ENCODE measurements around the gene COL23A1.

COL23A1 gene

DNA sequence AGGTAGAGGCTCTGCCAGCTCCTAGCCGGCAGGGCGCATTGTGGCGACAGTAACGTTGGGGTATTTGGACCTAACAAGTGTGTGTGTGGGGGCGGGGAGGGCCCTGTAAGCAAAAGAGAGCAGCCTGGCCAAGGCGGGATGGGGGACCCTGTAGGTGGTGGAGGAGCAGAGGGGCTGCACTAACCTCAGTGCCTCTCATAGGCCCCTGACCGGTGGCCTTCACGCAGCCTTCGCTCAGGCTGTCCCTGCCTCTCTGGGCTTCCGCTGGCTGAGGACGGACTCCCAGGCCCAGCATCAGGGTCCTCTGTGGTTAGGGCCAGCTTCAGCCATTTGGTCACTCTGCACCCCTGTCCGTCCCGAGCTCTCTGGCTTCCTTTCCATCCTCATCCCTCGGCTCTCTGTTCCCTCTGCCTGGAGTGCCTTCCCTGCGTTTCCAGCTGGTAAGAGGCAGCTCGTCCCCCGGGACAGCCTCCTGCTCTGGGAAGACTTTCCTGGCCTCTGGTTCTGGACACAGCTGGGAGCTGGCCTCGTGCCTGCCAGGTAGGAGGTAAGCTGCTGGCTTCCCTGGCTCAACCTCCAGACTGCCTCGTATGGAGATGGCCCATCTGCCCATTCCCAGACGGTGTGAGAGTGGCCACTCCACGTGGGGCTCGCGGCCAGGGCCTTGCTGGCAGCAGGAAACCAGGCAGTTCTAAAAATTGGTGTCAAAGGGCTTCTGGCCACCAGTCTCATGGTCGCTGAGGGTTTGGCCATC lies 318.3 kb downstream of the COL23A1 start:
- no peak overlapping the region for H3K4me3 ChIP-seq (ENCODE audit: low read depth in 1 of 2, low read length in 1 of 2)
- TF ChIP-seq, protein P1, sequence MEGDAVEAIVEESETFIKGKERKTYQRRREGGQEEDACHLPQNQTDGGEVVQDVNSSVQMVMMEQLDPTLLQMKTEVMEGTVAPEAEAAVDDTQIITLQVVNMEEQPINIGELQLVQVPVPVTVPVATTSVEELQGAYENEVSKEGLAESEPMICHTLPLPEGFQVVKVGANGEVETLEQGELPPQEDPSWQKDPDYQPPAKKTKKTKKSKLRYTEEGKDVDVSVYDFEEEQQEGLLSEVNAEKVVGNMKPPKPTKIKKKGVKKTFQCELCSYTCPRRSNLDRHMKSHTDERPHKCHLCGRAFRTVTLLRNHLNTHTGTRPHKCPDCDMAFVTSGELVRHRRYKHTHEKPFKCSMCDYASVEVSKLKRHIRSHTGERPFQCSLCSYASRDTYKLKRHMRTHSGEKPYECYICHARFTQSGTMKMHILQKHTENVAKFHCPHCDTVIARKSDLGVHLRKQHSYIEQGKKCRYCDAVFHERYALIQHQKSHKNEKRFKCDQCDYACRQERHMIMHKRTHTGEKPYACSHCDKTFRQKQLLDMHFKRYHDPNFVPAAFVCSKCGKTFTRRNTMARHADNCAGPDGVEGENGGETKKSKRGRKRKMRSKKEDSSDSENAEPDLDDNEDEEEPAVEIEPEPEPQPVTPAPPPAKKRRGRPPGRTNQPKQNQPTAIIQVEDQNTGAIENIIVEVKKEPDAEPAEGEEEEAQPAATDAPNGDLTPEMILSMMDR (IDR thresholded peaks at IDR 0.05), result no peak
- H3K36me3 ChIP-seq, result no peaks in the 10 kb centered on the region
- no peaks in the 10 kb centered on the region for H3K9me3 ChIP-seq
- H3K4me1 ChIP-seq (ENCODE audit: control insufficient read depth in 1 of 2, insufficient read depth in 1 of 2, low read depth in 1 of 2, low read length in 1 of 2), result no peaks in the 10 kb centered on the region
- no peaks in the 10 kb centered on the region for H3K27me3 ChIP-seq
- H3K27ac ChIP-seq, result no peak overlapping the region

DNA sequence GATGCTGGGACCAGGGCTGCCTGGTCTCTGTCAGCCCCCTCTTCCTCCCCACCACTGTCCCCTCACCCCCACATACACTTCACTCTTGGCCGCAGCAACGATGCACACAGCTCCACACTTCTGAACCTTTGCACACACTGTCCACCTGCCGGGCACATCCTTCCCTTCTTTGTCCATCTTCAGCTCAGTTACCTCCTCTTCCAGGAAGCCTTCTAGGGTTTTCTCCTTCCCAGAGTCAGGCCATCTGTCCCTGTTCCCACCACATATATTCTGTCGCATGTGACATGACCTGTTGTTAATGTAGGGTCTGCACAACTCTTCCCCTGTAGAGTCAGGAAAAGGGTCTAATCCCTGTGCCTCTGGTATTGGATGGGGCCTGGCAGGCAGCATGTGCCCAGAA lies 319.0 kb downstream of the COL23A1 start:
- Histone ChIP-seq H3K9me3 (no peaks in the 10 kb centered on the region), H3K36me3 (no peaks in the 10 kb centered on the region), H3K27me3 (no peaks in the 10 kb centered on the region), H3K4me1 (ENCODE audit: control insufficient read depth in 1 of 2, insufficient read depth in 1 of 2, low read depth in 1 of 2, low read length in 1 of 2) (no peaks in the 10 kb centered on the region), H3K27ac (no peak overlapping the region), H3K4me3 (ENCODE audit: low read depth in 1 of 2, low read length in 1 of 2) (no peak overlapping the region)
- TF ChIP-seq, protein P1 (IDR thresholded peaks at IDR 0.05), result no peak

DNA sequence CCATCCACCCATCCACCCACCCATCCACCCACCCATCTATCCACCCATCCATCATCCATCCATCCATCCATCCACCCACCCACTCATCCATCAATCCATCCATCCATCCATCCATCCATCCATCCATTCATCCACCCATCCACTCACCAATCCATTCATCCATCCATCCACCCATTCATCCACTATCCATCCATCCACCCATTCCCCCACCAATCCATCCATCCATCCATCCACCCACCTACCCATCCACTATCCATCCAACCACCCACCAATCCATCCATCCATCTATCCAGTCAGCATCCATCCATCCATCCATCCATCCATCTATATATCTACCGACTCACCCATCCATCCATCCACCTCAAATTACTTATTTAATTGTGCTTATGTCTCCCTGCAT lies 320.7 kb downstream of the COL23A1 start:
- TF ChIP-seq, protein P1 (IDR thresholded peaks at IDR 0.05), result no peak
- H3K4me3 ChIP-seq (ENCODE audit: low read depth in 1 of 2, low read length in 1 of 2), result no peak overlapping the region

DNA sequence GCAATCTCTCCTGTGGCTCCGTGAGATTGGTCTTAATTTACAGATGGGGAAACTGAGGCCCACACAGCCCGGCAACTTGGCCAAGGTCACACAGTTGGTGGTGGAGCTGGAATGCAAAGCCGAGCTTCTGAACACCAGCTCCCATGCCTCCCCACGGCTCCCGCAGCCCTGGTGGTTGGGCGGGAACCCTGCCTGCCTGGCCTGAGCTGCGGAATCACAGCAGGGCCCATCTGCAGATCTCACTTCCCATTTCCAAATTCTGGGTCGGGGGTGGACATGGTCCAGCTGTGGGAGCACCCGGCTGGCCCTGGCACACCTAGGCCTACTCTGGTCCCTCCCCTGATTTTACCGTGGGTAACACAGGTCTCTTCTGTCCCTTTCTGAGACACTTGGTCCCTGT lies 322.3 kb downstream of the COL23A1 start:
- H3K4me3 ChIP-seq (ENCODE audit: low read depth in 1 of 2, low read length in 1 of 2), result no peak overlapping the region
- no peaks in the 10 kb centered on the region for H3K9me3 ChIP-seq
- H3K27ac ChIP-seq, result no peak overlapping the region
- TF ChIP-seq, protein P1 (IDR thresholded peaks at IDR 0.05), result no peak
- H3K27me3 ChIP-seq, result no peaks in the 10 kb centered on the region
- no peaks in the 10 kb centered on the region for H3K4me1 ChIP-seq (ENCODE audit: control insufficient read depth in 1 of 2, insufficient read depth in 1 of 2, low read depth in 1 of 2, low read length in 1 of 2)
- H3K36me3 ChIP-seq, result no peaks in the 10 kb centered on the region

More for the DNA sequence above, 320.7 kb downstream of the COL23A1 start:
- Histone ChIP-seq H3K27ac (no peak overlapping the region), H3K9me3 (no peaks in the 10 kb centered on the region), H3K36me3 (no peaks in the 10 kb centered on the region), H3K4me1 (ENCODE audit: control insufficient read depth in 1 of 2, insufficient read depth in 1 of 2, low read depth in 1 of 2, low read length in 1 of 2) (no peaks in the 10 kb centered on the region), H3K27me3 (no peaks in the 10 kb centered on the region)

DNA sequence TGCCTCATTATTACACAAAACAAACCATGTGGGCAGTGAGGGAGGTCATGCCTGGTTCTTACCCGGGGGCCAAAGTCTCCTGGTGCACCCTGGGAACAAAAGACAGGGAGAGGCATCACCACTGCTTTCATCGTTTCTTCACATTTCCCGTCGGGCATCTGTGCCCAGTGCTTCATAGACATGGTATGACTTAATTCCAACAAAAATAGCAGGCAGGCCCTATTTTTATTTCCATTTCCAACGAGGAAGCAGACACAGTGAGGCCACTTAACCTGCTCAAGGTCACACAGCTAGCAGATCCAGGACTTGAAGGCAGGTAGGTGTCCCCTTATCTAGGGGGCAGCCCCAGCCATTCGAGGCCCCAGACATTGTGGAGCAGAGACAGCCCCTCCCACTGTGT lies 322.9 kb downstream of the COL23A1 start:
- H3K9me3 ChIP-seq, result no peaks in the 10 kb centered on the region
- H3K27ac ChIP-seq, result no peak overlapping the region
- no peaks in the 10 kb centered on the region for H3K36me3 ChIP-seq
- H3K27me3 ChIP-seq, result no peaks in the 10 kb centered on the region
- no peaks in the 10 kb centered on the region for H3K4me1 ChIP-seq (ENCODE audit: control insufficient read depth in 1 of 2, insufficient read depth in 1 of 2, low read depth in 1 of 2, low read length in 1 of 2)
- H3K4me3 ChIP-seq (ENCODE audit: low read depth in 1 of 2, low read length in 1 of 2), result no peak overlapping the region
- TF ChIP-seq, protein P1 (IDR thresholded peaks at IDR 0.05), result no peak

All from neutrophil (primary cell).